ENCODE data around the gene EML6.

Gene EML6

DNA sequence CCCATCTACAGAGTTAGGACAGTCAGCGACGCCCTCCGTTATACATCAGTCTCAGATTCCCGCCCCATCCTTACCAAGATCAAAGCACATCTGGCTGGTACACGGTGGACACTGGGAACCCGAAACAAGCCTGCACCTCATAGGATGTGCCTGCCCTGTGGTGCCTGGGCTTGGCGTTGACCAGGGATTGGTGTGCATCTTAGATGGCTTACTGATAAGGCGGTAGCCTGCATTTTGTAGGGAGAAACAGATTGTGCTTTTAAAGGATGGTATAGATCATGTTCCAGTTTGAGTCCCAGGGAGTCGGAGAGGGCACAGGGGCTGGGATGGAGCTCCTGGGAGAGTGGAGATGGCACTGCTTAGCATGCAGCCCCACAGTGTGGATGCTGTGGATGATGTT, 108.0 kb downstream of the EML6 start:
- H3K27ac ChIP-seq: no peak overlapping the region

GRCh38 chr2:54834721-54835120, 111.3 kb downstream of the EML6 start:
- H3K27ac ChIP-seq: no peak overlapping the region
- TF ChIP-seq, protein P1, sequence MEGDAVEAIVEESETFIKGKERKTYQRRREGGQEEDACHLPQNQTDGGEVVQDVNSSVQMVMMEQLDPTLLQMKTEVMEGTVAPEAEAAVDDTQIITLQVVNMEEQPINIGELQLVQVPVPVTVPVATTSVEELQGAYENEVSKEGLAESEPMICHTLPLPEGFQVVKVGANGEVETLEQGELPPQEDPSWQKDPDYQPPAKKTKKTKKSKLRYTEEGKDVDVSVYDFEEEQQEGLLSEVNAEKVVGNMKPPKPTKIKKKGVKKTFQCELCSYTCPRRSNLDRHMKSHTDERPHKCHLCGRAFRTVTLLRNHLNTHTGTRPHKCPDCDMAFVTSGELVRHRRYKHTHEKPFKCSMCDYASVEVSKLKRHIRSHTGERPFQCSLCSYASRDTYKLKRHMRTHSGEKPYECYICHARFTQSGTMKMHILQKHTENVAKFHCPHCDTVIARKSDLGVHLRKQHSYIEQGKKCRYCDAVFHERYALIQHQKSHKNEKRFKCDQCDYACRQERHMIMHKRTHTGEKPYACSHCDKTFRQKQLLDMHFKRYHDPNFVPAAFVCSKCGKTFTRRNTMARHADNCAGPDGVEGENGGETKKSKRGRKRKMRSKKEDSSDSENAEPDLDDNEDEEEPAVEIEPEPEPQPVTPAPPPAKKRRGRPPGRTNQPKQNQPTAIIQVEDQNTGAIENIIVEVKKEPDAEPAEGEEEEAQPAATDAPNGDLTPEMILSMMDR (conservative IDR thresholded peaks at IDR 0.05): no peak

More for the DNA sequence above, 108.0 kb downstream of the EML6 start:
- TF ChIP-seq, protein P1 (conservative IDR thresholded peaks at IDR 0.05): no peak

DNA sequence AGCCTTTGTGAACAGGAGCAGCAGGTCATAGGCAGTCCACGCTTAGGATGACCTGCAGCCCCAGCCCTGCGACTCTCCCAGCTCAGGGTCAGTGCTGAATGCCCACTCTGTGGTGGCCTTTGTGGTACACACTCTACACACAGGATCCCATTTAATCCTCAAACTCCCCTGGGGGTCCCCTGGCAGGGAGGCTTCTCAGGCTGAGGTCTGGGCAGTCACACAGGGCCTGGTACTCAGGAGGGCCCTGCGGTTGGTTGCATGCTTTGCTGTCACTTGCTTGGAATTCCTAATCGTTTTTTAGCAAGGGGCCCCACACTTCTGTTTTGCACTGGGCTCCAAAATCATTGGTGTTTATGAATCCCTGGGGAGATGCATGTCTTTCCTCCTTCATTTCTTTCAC, 113.0 kb downstream of the EML6 start:
- TF ChIP-seq, protein P1 (conservative IDR thresholded peaks at IDR 0.05): no peak
- peak overlapping the region; percentile 95; the same call in 1 of the 2 replicates for H3K27ac ChIP-seq

GRCh38 chr2:54838585-54839035, 115.1 kb downstream of the EML6 start:
- TF ChIP-seq, protein P1 (conservative IDR thresholded peaks at IDR 0.05): peak; percentile 90
- H3K27ac ChIP-seq: peak overlapping the region; percentile 95

- TF ChIP-seq, protein P1 (conservative IDR thresholded peaks at IDR 0.05): no peak
- peak overlapping the region; percentile 95 for H3K27ac ChIP-seq
Observed at GRCh38 chr2:54839461-54840255, 116.2 kb downstream of the EML6 start.

GRCh38 chr2:54840559-54841468, 117.4 kb downstream of the EML6 start:
- TF ChIP-seq, protein P1 (conservative IDR thresholded peaks at IDR 0.05): no peak
- peak overlapping the region; percentile 95 for H3K27ac ChIP-seq

DNA sequence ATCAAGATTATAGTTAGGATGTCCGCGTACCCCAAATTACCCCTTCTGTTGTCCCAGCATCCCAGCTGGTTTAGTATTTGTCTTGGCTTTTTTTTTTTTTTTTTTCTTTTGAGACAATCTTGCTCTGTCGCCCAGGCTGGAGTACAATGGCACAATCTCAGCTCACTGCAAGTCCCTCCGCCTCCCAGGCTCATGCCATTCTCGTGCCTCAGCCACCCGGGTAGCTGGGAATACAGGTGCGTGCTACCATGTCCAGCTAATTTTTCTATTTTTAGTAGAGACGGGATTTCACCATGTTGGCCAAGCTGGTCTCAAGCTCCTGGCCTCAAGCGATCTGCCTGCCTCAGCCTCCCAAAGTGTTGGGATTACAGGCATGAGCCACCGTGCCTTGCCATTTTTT, 118.0 kb downstream of the EML6 start:
- peak overlapping the region; percentile 95 for H3K27ac ChIP-seq
